GM06990 (cell line): ENCODE data around the gene CEND1.

Experiments
- DNase-seq: peaks from one replicate; pipeline ENCODE4 v3.0.0-alpha.2; 2011; ENCODE audit not compliant: insufficient read length; ENCODE audit errors: extremely low read depth
- H3K27me3 ChIP-seq: replicated peaks from 2 replicates; pipeline ENCODE4 v1.6.0; 2011; ENCODE audit warnings: low read length; ENCODE audit not compliant: control insufficient read depth, insufficient read depth
- H3K36me3 ChIP-seq: 2 replicates; pipeline ENCODE4 v1.5.1; 2011; ENCODE audit warnings: low read length; ENCODE audit not compliant: control insufficient read depth, insufficient read depth
- H3K4me3 ChIP-seq: replicated peaks from 2 replicates; pipeline ENCODE4 v1.5.1; 2011; ENCODE audit warnings: low read depth, mild to moderate bottlenecking, control low read depth, low read length
- CTCF ChIP-seq: IDR thresholded peaks from 2 replicates; pipeline ENCODE4 v1.5.1; 2011; ENCODE audit warnings: low read length, control low read depth, mild to moderate bottlenecking, inconsistent platforms; ENCODE audit not compliant: insufficient read depth, poor library complexity, severe bottlenecking

CEND1 gene

GRCh38 chr11:826227-826621 is 36.3 kb upstream of the CEND1 start:
- DNase-seq: no peak
- no peak for TF ChIP-seq CTCF
- no peaks in the 10 kb centered on the region for H3K27me3 ChIP-seq
- no peak overlapping the region for H3K4me3 ChIP-seq
- H3K36me3 ChIP-seq: peaks cover 4% of the 10 kb centered on the region; the same call in 1 of the 2 replicates

GRCh38 chr11:825366-826226 is 35.7 kb upstream of the CEND1 start:
- TF ChIP-seq CTCF: no peak
- Histone ChIP-seq H3K36me3 (peaks cover 4% of the 10 kb centered on the region; the same call in 1 of the 2 replicates), H3K4me3 (no peak overlapping the region), H3K27me3 (no peaks in the 10 kb centered on the region)
- DNase-seq: no peak

- no peak overlapping the region for H3K4me3 ChIP-seq
These were observed 35.1 kb upstream of the CEND1 start for GRCh38 chr11:824942-825341.

GRCh38 chr11:824292-824880 is 34.5 kb upstream of the CEND1 start:
- DNase-seq: no peak
- no peaks in the 10 kb centered on the region for H3K27me3 ChIP-seq
- H3K36me3 ChIP-seq: peaks cover 4% of the 10 kb centered on the region; the same call in 1 of the 2 replicates
- no peak overlapping the region for H3K4me3 ChIP-seq
- TF ChIP-seq CTCF: no peak

More at GRCh38 chr11:824942-825341, 35.1 kb upstream of the CEND1 start:
- DNase-seq: no peak
- no peaks in the 10 kb centered on the region for H3K27me3 ChIP-seq
- H3K36me3 ChIP-seq: peaks cover 4% of the 10 kb centered on the region; the same call in 1 of the 2 replicates
- TF ChIP-seq CTCF: no peak

GRCh38 chr11:823441-824291 is 33.8 kb upstream of the CEND1 start:
- H3K36me3 ChIP-seq: peaks cover 4% of the 10 kb centered on the region; the same call in 1 of the 2 replicates
- no peak for TF ChIP-seq CTCF
- H3K4me3 ChIP-seq: no peak overlapping the region
- no peaks in the 10 kb centered on the region for H3K27me3 ChIP-seq
- no peak for DNase-seq
